Stimulated activated CD8-positive, alpha-beta memory T cell treated with anti-CD3 and anti-CD28 coated beads, Interleukin-15, amount 100 ng/mL, for 48 hours (primary cell): Measurements from ENCODE around the gene LYST.
A peak's percentile ranks its signal among the peaks of the same experiment; 100 is the strongest.

Experiments used
- DNase-seq, 2 donors: peaks; one replicate each; pipeline ENCODE4 v3.0.0-alpha.2; 2020; ENCODE audit warnings: low read depth in 2 of 2

The LYST gene

GRCh38 chr1:235885655-235886262 is 19.1 kb upstream of the LYST start:
- no peak for DNase-seq

- no peak for DNase-seq
Observed at GRCh38 chr1:235883261-235883927, 16.7 kb upstream of the LYST start.

- DNase-seq: no peak
Observed at GRCh38 chr1:235882816-235883215, 16.1 kb upstream of the LYST start.

GRCh38 chr1:235881930-235882700 is 15.4 kb upstream of the LYST start:
- DNase-seq: no peak

GRCh38 chr1:235878082-235878811 is 11.5 kb upstream of the LYST start:
- DNase-seq: no peak

DNA sequence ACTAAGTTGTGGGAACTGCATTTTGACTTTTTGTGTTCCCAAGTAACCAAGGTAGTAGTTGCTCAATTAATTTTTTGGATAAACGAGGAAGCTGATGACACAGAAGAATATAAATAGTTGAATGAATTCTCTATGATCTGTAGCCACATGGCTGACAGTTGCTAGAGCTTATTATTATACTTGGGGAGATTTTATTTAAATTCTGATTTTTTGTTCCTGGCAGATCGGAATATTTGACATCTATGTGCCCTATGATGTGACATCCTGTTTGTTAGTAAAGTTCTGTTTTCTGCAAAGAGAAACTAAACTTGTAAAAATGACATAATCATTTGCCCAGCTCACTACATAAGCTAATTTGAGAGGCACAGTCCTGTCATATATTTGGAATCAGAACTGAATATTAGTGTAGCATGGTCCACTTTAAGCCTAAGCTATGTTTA is 9.7 kb upstream of the LYST start:
- DNase-seq: no peak

GRCh38 chr1:235875036-235875597 is 8.4 kb upstream of the LYST start:
- DNase-seq: no peak

- DNase-seq: no peak
Observed at GRCh38 chr1:235874261-235874660, 7.6 kb upstream of the LYST start.

GRCh38 chr1:235873571-235873970 is 6.9 kb upstream of the LYST start:
- DNase-seq: no peak

- peak in 1 of 2 donors; percentile 30 for DNase-seq
Observed at GRCh38 chr1:235873045-235873444, 6.3 kb upstream of the LYST start.

GRCh38 chr1:235872270-235872669 is 5.6 kb upstream of the LYST start:
- no peak for DNase-seq

GRCh38 chr1:235867903-235868469 is 1.3 kb upstream of the LYST start:
- DNase-seq: peak in 1 of 2 donors; percentile 30

DNA sequence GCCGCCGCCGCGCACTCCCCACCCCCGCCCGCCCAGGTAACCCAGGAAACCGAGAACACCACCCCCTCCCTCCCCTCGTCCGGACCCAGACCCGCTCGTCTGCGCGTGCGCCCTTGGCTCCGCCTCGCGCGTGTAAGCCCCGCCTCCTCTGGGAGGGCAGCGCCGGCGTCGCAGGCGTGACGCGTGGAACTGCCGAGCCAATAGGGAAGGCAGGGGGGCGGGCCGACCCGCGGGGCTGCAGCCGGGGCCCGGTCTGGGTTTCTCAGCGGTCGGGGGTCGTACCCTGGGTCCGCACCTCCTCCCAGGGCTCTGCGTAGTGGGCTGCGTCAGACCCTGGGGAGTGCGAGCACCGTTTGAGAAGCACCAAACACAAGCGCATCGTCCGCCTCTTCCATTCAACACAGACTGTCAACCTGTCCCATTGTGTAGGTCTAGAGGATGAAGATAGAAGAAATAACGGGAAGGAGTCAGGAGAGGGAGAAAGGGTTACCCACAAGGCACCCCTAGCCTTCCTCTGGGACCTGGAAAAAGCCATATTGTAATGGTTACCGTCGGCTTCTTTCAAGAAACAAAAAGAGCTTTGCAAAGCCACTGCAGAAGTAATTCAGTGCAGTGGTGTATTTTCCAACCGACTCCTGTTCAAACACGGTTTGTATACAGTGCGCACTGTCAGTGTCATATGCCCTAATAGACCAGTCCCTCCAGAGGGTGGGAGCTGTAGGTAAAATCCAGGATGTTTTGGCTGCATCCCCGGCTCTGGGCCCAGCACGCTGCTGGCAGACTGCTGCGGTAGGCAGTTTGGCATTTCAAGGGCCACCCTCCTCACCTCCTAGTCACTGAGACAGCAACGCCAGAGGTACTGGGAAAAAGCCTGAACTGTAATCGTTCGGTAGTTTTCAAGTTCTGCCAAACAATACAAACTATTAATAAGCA is 473 bp upstream of the LYST start:
- peak; percentile 97 for DNase-seq

DNA sequence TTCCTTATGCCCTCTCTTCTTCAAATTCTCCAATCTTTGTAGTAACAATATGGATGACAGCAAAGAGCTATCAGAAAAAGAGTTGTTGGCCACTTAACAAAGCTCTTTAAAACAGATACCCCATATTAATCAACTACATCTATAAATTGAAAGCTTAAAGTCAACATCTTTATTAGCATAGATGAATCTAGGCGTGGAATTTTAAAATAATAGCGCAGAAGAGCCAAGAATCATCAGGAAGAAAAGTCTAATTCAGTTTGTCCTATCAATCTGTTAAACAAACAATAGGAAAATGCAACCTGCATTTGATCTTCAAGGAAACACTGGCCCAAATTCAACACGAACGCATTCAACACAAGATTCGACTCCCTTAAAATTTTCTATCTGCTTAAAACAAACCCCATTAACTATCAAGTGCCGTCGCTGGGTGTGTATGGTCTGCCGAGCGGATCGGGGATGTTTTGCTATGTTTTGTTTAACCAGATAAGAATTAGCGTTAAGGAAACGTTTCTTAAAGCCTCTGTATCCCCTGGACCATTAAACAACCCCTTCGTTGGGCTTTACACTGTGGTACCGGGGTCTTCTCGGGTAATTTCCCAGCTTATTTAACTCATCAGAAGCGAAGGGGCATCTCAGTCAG is 1.0 kb downstream of the LYST start:
- DNase-seq: no peak

- no peak for DNase-seq
Observed at GRCh38 chr1:235864931-235865525, 1.7 kb downstream of the LYST start.

- no peak for DNase-seq
Observed at GRCh38 chr1:235864469-235864868, 2.2 kb downstream of the LYST start.

DNA sequence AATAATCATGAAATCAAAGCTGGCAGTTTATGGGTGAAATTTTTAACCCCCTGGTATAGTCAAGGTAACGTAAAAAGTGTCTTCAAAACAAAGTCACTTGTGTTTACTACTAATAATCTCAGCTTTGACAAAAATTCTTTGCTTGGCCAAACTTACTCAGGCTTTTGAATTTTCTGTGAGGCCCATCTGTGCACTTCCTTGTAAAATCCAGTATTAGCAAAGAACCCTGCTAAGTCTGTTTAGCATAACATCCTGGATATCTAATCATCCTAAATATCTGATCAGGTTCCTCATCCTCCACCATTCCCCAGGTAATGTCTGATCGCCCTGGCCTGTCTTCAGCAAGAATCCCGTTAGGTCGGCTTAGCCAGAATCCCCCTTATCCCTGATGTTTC is 3.0 kb downstream of the LYST start:
- no peak for DNase-seq

DNA sequence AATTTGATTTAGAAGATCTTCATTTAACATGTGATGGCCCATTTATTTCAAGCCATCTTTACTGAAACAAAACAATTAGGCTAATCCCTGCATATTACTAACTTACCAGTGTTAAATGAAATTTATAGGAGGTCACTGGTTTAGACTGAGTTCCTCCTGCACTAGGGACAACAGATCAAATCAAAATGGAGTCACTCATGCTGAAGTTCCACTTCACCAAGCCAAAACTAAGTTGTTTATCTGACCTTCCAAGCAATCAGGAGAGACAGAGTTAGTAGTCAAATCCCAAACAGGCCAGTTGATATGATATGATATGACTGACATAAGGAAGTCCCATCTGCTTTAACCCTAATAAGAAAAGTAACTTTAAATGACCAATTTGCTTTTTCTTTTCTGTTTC is 4.8 kb downstream of the LYST start:
- DNase-seq: no peak

- DNase-seq: no peak
Observed at GRCh38 chr1:235860829-235861228, 5.9 kb downstream of the LYST start.

DNA sequence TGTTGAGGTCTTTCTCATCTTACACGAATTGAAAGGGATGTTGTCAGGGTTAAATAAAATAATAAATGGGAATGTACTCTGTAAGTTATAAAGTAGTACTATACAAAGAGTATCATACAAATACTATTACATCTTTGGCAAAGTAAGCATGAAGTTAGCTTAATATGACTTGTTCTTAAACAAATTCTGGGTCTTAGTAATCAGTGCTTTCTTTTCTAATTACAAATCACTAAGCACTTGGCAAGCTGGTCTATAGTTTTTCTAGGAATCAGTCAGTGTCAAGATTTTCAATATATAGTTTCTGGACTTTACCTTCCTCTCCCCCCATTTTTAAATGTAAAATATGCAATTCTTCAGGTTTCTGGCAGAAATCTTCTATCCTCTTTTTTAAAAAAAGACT is 6.9 kb downstream of the LYST start:
- DNase-seq: no peak
